ENCODE results near the gene COX8A. TPM values are rescaled to one million over a fixed set of nuclear protein-coding genes. Genes with fewer than 3 reads are reported as not detected.

The COX8A gene
- total and polyA plus RNA-seq, 2 of the 13 experiments (the other 11 are each of a cell fraction or from before 2014, with no cell fraction given) = 202 to 406 TPM

GRCh38 chr11:63938479-63939396 lies 35.7 kb upstream of the COX8A start, which contains the start of gene NAA40 (continued):
- TF ChIP-seq ZNF646 (CRISPR knock-in tag; IDR thresholded peaks at IDR 0.05) (no peak), ETV6 (CRISPR knock-in tag; conservative IDR thresholded peaks at IDR 0.05) (0 out of 2 replicates have a peak, but pooled peaks have one; percentile 41), ATF5 (CRISPR knock-in tag; IDR thresholded peaks at IDR 0.05; ENCODE audit: low read depth) (no peak), DMTF1 (CRISPR knock-in tag; IDR thresholded peaks at IDR 0.05) (no peak), CCAR2 (optimal IDR thresholded peaks at IDR 0.05; ENCODE audit: low read depth, low read length) (no peak), RXRB (CRISPR knock-in tag; IDR thresholded peaks at IDR 0.05; ENCODE audit: borderline replicate concordance) (peak; percentile 40; the same call in 1 of the 2 replicates), KDM6A (CRISPR knock-in tag; IDR thresholded peaks at IDR 0.05; ENCODE audit: low read depth) (no peak), ARID4A (CRISPR knock-in tag; IDR thresholded peaks at IDR 0.05; ENCODE audit: borderline replicate concordance) (peak; percentile 97), FOXP4 (CRISPR knock-in tag; IDR thresholded peaks at IDR 0.05) (0 out of 2 replicates have a peak, but pooled peaks have one; percentile 2), ZNF788 (CRISPR knock-in tag; IDR thresholded peaks at IDR 0.05; ENCODE audit: borderline replicate concordance) (no peak; the same call in 1 of the 2 replicates)

Measured in HepG2 (cell line).